HG03045 (cell line): ENCODE results near the gene ZCCHC7.

Source experiments
- ATAC-seq: cut with Tn5 transposase; IDR thresholded peaks from one replicate; pipeline ENCODE4 v1.9.1; 2021; ENCODE audit warnings: mild to moderate bottlenecking, moderate library complexity; ENCODE audit not compliant: unreplicated experiment

The ZCCHC7 gene

GRCh38 chr9:37206121-37206620 lies 85.8 kb downstream of the ZCCHC7 start:
- no peak for ATAC-seq

- ATAC-seq: no peak
Observed at GRCh38 chr9:37209431-37210386, 89.3 kb downstream of the ZCCHC7 start.

GRCh38 chr9:37210737-37211523 lies 90.6 kb downstream of the ZCCHC7 start:
- ATAC-seq: no peak

- no peak for ATAC-seq
Observed at GRCh38 chr9:37212435-37212834, 92.1 kb downstream of the ZCCHC7 start.

GRCh38 chr9:37215381-37215780 lies 95.0 kb downstream of the ZCCHC7 start:
- no peak for ATAC-seq

- ATAC-seq: no peak
Observed at GRCh38 chr9:37215830-37216229, 95.5 kb downstream of the ZCCHC7 start.

GRCh38 chr9:37217161-37217560 lies 96.8 kb downstream of the ZCCHC7 start:
- no peak for ATAC-seq

GRCh38 chr9:37218800-37219425 lies 98.5 kb downstream of the ZCCHC7 start:
- ATAC-seq: no peak

- ATAC-seq: no peak
Observed at GRCh38 chr9:37220971-37221370, 100.6 kb downstream of the ZCCHC7 start.

- ATAC-seq: no peak
Observed at GRCh38 chr9:37221489-37222106, 101.2 kb downstream of the ZCCHC7 start.

GRCh38 chr9:37229455-37229854 lies 109.1 kb downstream of the ZCCHC7 start:
- no peak for ATAC-seq

GRCh38 chr9:37229882-37230482 lies 109.6 kb downstream of the ZCCHC7 start:
- ATAC-seq: no peak

- ATAC-seq: no peak
Observed at GRCh38 chr9:37236822-37237221, 116.4 kb downstream of the ZCCHC7 start.

GRCh38 chr9:37238122-37238521 lies 117.7 kb downstream of the ZCCHC7 start:
- ATAC-seq: no peak

- ATAC-seq: no peak
Observed at GRCh38 chr9:37239224-37239859, 119.0 kb downstream of the ZCCHC7 start.

- no peak for ATAC-seq
Observed at GRCh38 chr9:37239921-37240320, 119.5 kb downstream of the ZCCHC7 start.

GRCh38 chr9:37241340-37241739 lies 121.0 kb downstream of the ZCCHC7 start:
- no peak for ATAC-seq

GRCh38 chr9:37242089-37242488 lies 121.7 kb downstream of the ZCCHC7 start:
- ATAC-seq: no peak

GRCh38 chr9:37243588-37244345 lies 123.4 kb downstream of the ZCCHC7 start:
- ATAC-seq: no peak
